ENCODE measurements around the gene OR51F1. TPM values are rescaled to one million over a fixed set of nuclear protein-coding genes. Genes with fewer than 3 reads are reported as not detected.
"Not testable (repeated sequence)": the region's sequence is repeated elsewhere in the genome, so short reads cannot be mapped to it uniquely, and the experiment has no call there.

OR51F1 gene
- total RNA-seq, result not detected

GRCh38 chr11:4769838-4770237, at the start of gene OR51F1:
TSS of gene OR51F1 (minus strand) at chr11:4769938. CDS start at chr11:4769938, 0 bp downstream.
- intact Hi-C loops (cut with DNase I), result no loop called here
- DNase-seq, result no peak

GRCh38 chr11:4809246-4809645, 39.5 kb upstream of the OR51F1 start:
- Histone ChIP-seq H3K4me1 (no peaks in the 10 kb centered on the region), H3K9ac (ENCODE audit: low read depth in 2 of 2, low read length in 2 of 2) (no peak overlapping the region), H3K27ac (no peak overlapping the region), H3K27me3 (no peaks in the 10 kb centered on the region), H3K9me3 (no peaks in the 10 kb centered on the region), H3K4me3 (no peak overlapping the region), H3K36me3 (no peaks in the 10 kb centered on the region)
- no peak for DNase-seq
- intact Hi-C loops (cut with DNase I), result no loop called here
- TF ChIP-seq CTCF (IDR thresholded peaks at IDR 0.05), result no peak

More at GRCh38 chr11:4769838-4770237, at the start of gene OR51F1:
- no peaks in the 10 kb centered on the region for H3K9me3 ChIP-seq
- no peak within 1 kb of the TSS for H3K9ac ChIP-seq (ENCODE audit: low read depth in 2 of 2, low read length in 2 of 2)
- H3K36me3 ChIP-seq, result no peaks in the 10 kb centered on the region
- H3K4me1 ChIP-seq, result no peaks in the 10 kb centered on the region
- TF ChIP-seq CTCF (IDR thresholded peaks at IDR 0.05), result no peak
- no peak within 1 kb of the TSS for H3K27ac ChIP-seq
- no peak within 1 kb of the TSS for H3K4me3 ChIP-seq
- H3K27me3 ChIP-seq, result no peaks in the 10 kb centered on the region

GRCh38 chr11:4808476-4808875, 38.7 kb upstream of the OR51F1 start:
- Histone ChIP-seq H3K9ac (ENCODE audit: low read depth in 2 of 2, low read length in 2 of 2) (no peak overlapping the region), H3K27me3 (no peaks in the 10 kb centered on the region), H3K36me3 (no peaks in the 10 kb centered on the region), H3K27ac (no peak overlapping the region), H3K4me1 (no peaks in the 10 kb centered on the region), H3K9me3 (no peaks in the 10 kb centered on the region), H3K4me3 (no peak overlapping the region)
- intact Hi-C loops (cut with DNase I), result no loop called here
- DNase-seq, result no peak
- TF ChIP-seq CTCF (IDR thresholded peaks at IDR 0.05), result no peak

- Histone ChIP-seq H3K4me1 (no peaks in the 10 kb centered on the region), H3K9me3 (no peaks in the 10 kb centered on the region), H3K27ac (no peak within 1 kb of the TSS), H3K9ac (ENCODE audit: low read depth in 2 of 2, low read length in 2 of 2) (no peak within 1 kb of the TSS), H3K27me3 (no peaks in the 10 kb centered on the region), H3K4me3 (no peak within 1 kb of the TSS), H3K36me3 (no peaks in the 10 kb centered on the region)
- no peak for DNase-seq
- intact Hi-C loops (cut with DNase I), result no loop called here
- no peak for TF ChIP-seq CTCF (IDR thresholded peaks at IDR 0.05)
These were observed 34.5 kb upstream of the OR51F1 start, which contains the start of gene OR52R1 for GRCh38 chr11:4804280-4804679. TSS of gene OR52R1 (minus strand) at chr11:4804380. CDS start at chr11:4804380, 0 bp downstream.

GRCh38 chr11:4801316-4801715, 31.6 kb upstream of the OR51F1 start:
- H3K36me3 ChIP-seq; intact Hi-C loops (cut with DNase I): not testable (repeated sequence)

GRCh38 chr11:4798427-4799183, 28.9 kb upstream of the OR51F1 start:
- H3K27ac ChIP-seq, result no peak overlapping the region
- H3K27me3 ChIP-seq, result no peaks in the 10 kb centered on the region
- DNase-seq, result no peak
- no peaks in the 10 kb centered on the region for H3K36me3 ChIP-seq
- H3K9me3 ChIP-seq, result no peaks in the 10 kb centered on the region
- TF ChIP-seq CTCF (IDR thresholded peaks at IDR 0.05), result no peak
- intact Hi-C loops (cut with DNase I), result no loop called here
- no peaks in the 10 kb centered on the region for H3K4me1 ChIP-seq
- no peak overlapping the region for H3K4me3 ChIP-seq
- H3K9ac ChIP-seq (ENCODE audit: low read depth in 2 of 2, low read length in 2 of 2), result no peak overlapping the region

More at GRCh38 chr11:4801316-4801715, 31.6 kb upstream of the OR51F1 start:
- not testable (repeated sequence) for DNase-seq; H3K9me3 ChIP-seq; H3K4me1 ChIP-seq; H3K27me3 ChIP-seq; H3K27ac ChIP-seq; H3K9ac ChIP-seq (ENCODE audit: low read depth in 2 of 2, low read length in 2 of 2); H3K4me3 ChIP-seq

Data from colonic mucosa (tissue), 4 donors.